ENCODE measurements around the gene ERAP2. TPM values are rescaled to one million over a fixed set of nuclear protein-coding genes. Genes with fewer than 3 reads are reported as not detected.

ERAP2 gene
- total and polyA plus RNA-seq, 8 donors, result 0.68 to 26.8 (median 12.4) TPM

DNA sequence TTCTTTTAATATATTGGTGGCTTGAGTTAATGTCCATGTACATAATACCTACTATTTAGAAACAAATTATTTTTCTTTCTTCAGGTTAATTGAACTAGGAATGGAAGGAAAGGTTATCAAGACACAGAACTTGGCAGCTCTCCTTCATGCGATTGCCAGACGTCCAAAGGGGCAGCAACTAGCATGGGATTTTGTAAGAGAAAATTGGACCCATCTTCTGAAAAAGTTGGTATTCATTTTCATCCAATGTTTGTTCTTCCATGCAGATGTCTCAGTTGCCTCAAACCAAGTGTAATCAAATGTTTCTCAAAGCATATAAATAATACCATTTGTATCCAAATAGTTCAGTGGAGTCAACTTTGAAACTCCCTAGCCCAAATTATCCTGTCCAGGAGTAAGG is 36.9 kb downstream of the ERAP2 start:
- H3K27me3 ChIP-seq, result no peaks in the 10 kb centered on the region
- no peaks in the 10 kb centered on the region for H3K9me3 ChIP-seq
- intact Hi-C loops (cut with DNase I; ENCODE audit: low total_unique reads), result no loop called here
- no peak overlapping the region for H3K27ac ChIP-seq
- H3K36me3 ChIP-seq, result peaks cover 7 to 76% (median 53%) of the 10 kb centered on the region in 4 donors
- H3K4me3 ChIP-seq, result no peak overlapping the region
- TF ChIP-seq POLR2A (IDR thresholded peaks at IDR 0.05), result no peak
- TF ChIP-seq EP300 (IDR thresholded peaks at IDR 0.05), result no peak
- no peak for TF ChIP-seq POLR2AphosphoS5 (IDR thresholded peaks at IDR 0.05)
- no peak for DNase-seq
- WGBS, 5 donors, result 25 to 70% (median 49%) methylated on average over 2 of the region's 2 CpGs
- no peaks in the 10 kb centered on the region for H3K4me1 ChIP-seq

DNA sequence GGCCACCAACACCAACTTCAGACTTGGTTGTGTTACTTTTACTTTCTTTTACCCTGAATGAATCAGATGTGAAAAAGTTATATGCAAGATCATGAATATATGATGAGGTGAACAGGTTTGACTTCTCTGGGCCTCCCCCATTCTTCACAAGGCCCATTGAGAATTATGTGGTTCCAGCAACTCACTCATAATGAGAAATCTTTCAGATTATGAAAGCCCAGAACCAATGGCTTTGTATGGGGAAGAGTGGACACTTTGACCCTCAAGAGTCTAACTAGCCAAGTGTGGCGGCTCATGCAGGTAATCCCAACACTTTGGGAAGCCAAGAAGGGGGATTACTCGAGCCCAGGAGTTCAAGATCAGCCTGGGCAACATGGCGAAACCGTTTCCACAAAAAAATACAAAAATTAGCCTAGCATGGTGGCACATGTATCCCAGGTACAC is 43.5 kb downstream of the ERAP2 start:
- peaks cover 0 to 45% (median 25%) of the 10 kb centered on the region in 4 donors for H3K36me3 ChIP-seq
- no peaks in the 10 kb centered on the region for H3K27me3 ChIP-seq
- no peak for TF ChIP-seq EP300 (IDR thresholded peaks at IDR 0.05)
- TF ChIP-seq, protein P1, sequence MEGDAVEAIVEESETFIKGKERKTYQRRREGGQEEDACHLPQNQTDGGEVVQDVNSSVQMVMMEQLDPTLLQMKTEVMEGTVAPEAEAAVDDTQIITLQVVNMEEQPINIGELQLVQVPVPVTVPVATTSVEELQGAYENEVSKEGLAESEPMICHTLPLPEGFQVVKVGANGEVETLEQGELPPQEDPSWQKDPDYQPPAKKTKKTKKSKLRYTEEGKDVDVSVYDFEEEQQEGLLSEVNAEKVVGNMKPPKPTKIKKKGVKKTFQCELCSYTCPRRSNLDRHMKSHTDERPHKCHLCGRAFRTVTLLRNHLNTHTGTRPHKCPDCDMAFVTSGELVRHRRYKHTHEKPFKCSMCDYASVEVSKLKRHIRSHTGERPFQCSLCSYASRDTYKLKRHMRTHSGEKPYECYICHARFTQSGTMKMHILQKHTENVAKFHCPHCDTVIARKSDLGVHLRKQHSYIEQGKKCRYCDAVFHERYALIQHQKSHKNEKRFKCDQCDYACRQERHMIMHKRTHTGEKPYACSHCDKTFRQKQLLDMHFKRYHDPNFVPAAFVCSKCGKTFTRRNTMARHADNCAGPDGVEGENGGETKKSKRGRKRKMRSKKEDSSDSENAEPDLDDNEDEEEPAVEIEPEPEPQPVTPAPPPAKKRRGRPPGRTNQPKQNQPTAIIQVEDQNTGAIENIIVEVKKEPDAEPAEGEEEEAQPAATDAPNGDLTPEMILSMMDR (IDR thresholded peaks at IDR 0.05), result no peak
- TF ChIP-seq POLR2A (IDR thresholded peaks at IDR 0.05), result no peak
- no peak for TF ChIP-seq POLR2AphosphoS5 (IDR thresholded peaks at IDR 0.05)
- intact Hi-C loops (cut with DNase I; ENCODE audit: low total_unique reads), result no loop called here
- H3K4me1 ChIP-seq, result peaks cover 4 to 36% (median 8%) of the 10 kb centered on the region in 4 donors
- H3K27ac ChIP-seq, result no peak overlapping the region
- DNase-seq, result no peak
- H3K9me3 ChIP-seq, result no peaks in the 10 kb centered on the region
- H3K4me3 ChIP-seq, result no peak overlapping the region
- 87 to 94% (median 93%) methylated on average over 4 of the region's 4 CpGs for WGBS, 5 donors

DNA sequence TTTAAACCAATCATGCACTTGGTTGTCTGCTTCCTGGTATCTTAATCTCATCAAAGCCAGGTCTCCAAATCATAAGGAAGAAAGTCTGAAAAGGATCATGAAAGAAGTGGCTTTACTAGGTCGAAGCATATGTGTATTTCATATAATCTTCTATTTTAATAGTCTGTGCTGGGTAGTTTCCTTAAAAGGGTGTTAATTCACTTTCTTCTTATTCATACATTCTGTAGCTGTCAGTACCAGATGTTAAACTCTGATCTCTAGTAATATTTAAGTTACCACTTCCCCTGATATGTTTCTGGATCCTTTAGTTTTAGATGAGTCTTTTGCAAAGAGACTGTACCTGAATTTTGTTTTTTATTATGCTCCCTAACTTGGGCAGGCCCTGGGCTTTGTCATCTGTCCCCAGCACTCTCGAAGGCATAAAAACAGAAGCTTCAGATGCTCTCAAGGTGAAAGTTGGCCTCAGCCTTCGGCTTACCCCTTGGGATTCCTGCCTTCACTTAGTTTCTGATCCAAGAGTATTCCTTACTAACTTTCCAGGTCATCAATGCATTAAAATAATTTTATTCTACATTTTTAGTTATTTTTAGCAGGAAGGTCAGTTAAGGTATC is 44.5 kb downstream of the ERAP2 start:
- TF ChIP-seq EP300 (IDR thresholded peaks at IDR 0.05), result no peak
- TF ChIP-seq POLR2A (IDR thresholded peaks at IDR 0.05), result no peak
- TF ChIP-seq, protein P1 (IDR thresholded peaks at IDR 0.05), result no peak
- TF ChIP-seq POLR2AphosphoS5 (IDR thresholded peaks at IDR 0.05), result no peak
- Histone ChIP-seq H3K9me3 (no peaks in the 10 kb centered on the region), H3K36me3 (peaks cover 0 to 36% (median 22%) of the 10 kb centered on the region in 4 donors), H3K4me1 (peaks cover 4 to 36% (median 8%) of the 10 kb centered on the region in 4 donors), H3K27ac (peak overlapping the region in 2 of 5 donors; percentile 30 to 46), H3K4me3 (no peak overlapping the region), H3K27me3 (no peaks in the 10 kb centered on the region)
- 74 to 83% (median 79%) methylated on average over 3 of the region's 3 CpGs for WGBS, 5 donors
- intact Hi-C loops (cut with DNase I; ENCODE audit: low total_unique reads), result no loop called here
- DNase-seq, result no peak

DNA sequence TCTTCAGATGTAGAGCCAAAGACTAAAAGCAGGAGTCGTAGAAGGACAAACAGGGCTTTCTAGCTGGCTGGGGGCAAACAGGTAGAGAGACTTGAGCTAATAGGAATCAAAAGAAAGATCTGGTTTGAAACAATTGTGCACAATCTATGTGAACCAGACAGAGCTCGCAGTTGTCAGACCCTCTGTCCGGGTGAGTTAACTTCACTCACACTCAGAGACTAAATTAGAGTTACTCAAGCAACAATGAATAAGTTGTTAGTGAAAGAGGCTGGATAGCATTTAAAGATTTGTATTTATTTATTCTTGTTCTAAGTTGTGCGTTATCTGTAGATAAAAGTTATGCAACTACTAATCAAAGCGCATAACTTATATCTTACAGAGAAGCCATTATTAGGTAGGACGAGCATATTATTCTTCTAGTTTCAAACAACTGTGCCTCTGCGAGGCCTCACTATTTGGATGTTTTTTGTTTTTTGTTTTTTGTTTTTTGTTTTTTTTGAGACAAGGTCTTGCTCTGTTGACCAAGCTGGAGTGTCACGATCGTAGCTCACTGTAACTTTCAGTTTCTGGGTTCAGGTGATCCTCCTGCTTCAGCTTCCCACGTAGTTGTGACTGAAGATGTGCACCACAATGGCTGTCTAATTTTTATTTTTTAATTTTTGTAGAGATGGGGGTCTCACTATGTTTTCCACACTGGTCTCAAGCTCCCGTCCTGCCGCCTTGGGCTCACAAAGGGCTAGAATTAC is 46.4 kb downstream of the ERAP2 start:
- Histone ChIP-seq H3K4me1 (peaks cover 4 to 36% (median 8%) of the 10 kb centered on the region in 4 donors), H3K4me3 (peak overlapping the region in 2 of 4 donors; percentile 1 to 21), H3K27me3 (no peaks in the 10 kb centered on the region), H3K27ac (peak overlapping the region; percentile 30 to 56 (median 31)), H3K9me3 (no peaks in the 10 kb centered on the region), H3K36me3 (peaks cover 0 to 20% (median 8%) of the 10 kb centered on the region in 4 donors)
- intact Hi-C loops (cut with DNase I; ENCODE audit: low total_unique reads), result no loop called here
- no peak for TF ChIP-seq EP300 (IDR thresholded peaks at IDR 0.05)
- TF ChIP-seq, protein P1 (IDR thresholded peaks at IDR 0.05), result no peak
- TF ChIP-seq POLR2A (IDR thresholded peaks at IDR 0.05), result no peak
- TF ChIP-seq POLR2AphosphoS5 (IDR thresholded peaks at IDR 0.05), result no peak
- DNase-seq, result no peak
- 40 to 64% (median 51%) methylated on average over 12 of the region's 12 CpGs for WGBS, 5 donors
